Aorta (tissue), 5 donors: ENCODE data around the gene SERBP1. TPM values are rescaled to one million over a fixed set of nuclear protein-coding genes. Genes with fewer than 3 reads are reported as not detected.
A peak's percentile ranks its signal among the peaks of the same experiment; 100 is the strongest.

Experiments used
- ATAC-seq: fragments of 200-7000 bp; cut with Tn5 transposase; one replicate; pipeline ENCODE4 v1.9.1; 2022; ENCODE audit warnings: moderate library complexity; ENCODE audit not compliant: low FRiP score
- DNase-seq, 2 donors: peaks; one replicate each; pipeline ENCODE4 v3.0.0-alpha.2; 2020
- H3K27ac ChIP-seq, 2 donors: one replicate each; pipeline ENCODE4 v1.5.1; 2013; ENCODE audit warnings: low read length in 2 of 2, mild to moderate bottlenecking in 2 of 2, moderate library complexity in 2 of 2, control low read depth in 1 of 2, inconsistent platforms in 1 of 2, low read depth in 1 of 2
- H3K27me3 ChIP-seq, 2 donors: one replicate each; pipeline ENCODE4 v1.6.1; 2013; ENCODE audit warnings: control low read depth in 1 of 2, low read length in 1 of 2, mild to moderate bottlenecking in 1 of 2, moderate library complexity in 1 of 2; ENCODE audit not compliant: insufficient read depth in 2 of 2, control insufficient read depth in 1 of 2
- H3K36me3 ChIP-seq, 2 donors: one replicate each; pipeline ENCODE4 v1.6.1; 2013; ENCODE audit warnings: control low read depth in 1 of 2, low read length in 1 of 2, mild to moderate bottlenecking in 1 of 2; ENCODE audit not compliant: insufficient read depth in 2 of 2, control insufficient read depth in 1 of 2
- H3K4me1 ChIP-seq, 2 donors: one replicate each; pipeline ENCODE4 v1.6.1; 2013; ENCODE audit warnings: low read length in 2 of 2, control low read depth in 1 of 2, mild to moderate bottlenecking in 1 of 2, moderate library complexity in 1 of 2; ENCODE audit not compliant: insufficient read depth in 2 of 2, control insufficient read depth in 1 of 2
- H3K4me3 ChIP-seq, 2 donors: one replicate each; pipeline ENCODE4 v1.5.1; 2013; ENCODE audit warnings: low read length in 2 of 2, control low read depth in 1 of 2, mild to moderate bottlenecking in 1 of 2
- H3K9me3 ChIP-seq: one replicate; pipeline ENCODE4 v1.6.1; 2013; ENCODE audit warnings: mild to moderate bottlenecking, low read length; ENCODE audit not compliant: control insufficient read depth
- WGBS, 2 donors: extraction: QIAGEN DNeasy Blood & Tissue Kit; methylation state at CpG; one replicate each; pipeline ENCODE4 v1.1.7; 2013; 5-methylcytosine and 5-hydroxymethylcytosine counted together
- intact Hi-C, 2 donors: fragments of 100-400 bp; cut with DNase I; formaldehyde crosslinking; loops; one replicate each; pipeline versions ENCODE4 v1.14.2 to v1.15.0; 2022
- polyA plus RNA-seq, 2 donors: library from polyadenylated mRNA; stranded (reverse); fragments of 200-250 nt; gene quantifications; one replicate each; pipeline ENCODE4 v1.2.3, GENCODE V29; 2013
- total RNA-seq, 2 donors: library from RNA; stranded (reverse); fragmentation: NEBNext Ultra II Directional; extraction: Animal tissue kit (Norgen Biotek cat#: 25700); gene quantifications; one replicate each; pipeline ENCODE4 v1.2.1, GENCODE V29; 2021
- donor health status: healthy with polysubstance abuse.
- donor health status: Bipolar disorder and iron deficiency.
- donor health status: DM: no; HTN: no; CAD: no.
- donor health status: DM: no; HTN: no; CAD: no.
- donor health status: DM: yes; HTN: yes; CAD: no.

SERBP1 gene
- total and polyA plus RNA-seq, 4 donors: 104 to 157 (median 148) TPM

DNA sequence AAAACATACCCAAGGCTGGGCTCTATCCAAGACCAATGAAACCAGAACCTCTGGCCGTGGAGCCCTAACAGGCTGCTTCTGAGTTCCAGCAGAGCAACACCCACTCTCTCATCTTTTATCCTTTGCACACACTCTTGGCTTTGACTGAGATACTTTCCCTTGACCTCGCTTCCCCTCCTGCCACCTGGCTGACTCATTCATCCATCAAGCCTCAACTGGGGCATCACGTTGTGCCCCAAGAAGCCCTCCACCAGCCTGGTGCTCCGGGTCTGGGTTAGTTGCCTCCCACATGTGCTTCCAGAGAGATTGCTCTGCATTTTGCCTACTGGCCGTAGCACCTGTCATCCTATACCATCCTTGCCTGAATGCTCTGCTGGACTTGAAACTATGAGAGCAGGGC, 34.5 kb upstream of the SERBP1 start:
- H3K4me1 ChIP-seq: peaks cover 0 to 2% of the 10 kb centered on the region in 2 donors
- intact Hi-C loops: no loop called here
- no peak overlapping the region for H3K27ac ChIP-seq
- H3K27me3 ChIP-seq: no peaks in the 10 kb centered on the region
- H3K36me3 ChIP-seq: no peaks in the 10 kb centered on the region
- H3K9me3 ChIP-seq: no peaks in the 10 kb centered on the region
- DNase-seq (no peak), ATAC-seq (no peak)
- no peak overlapping the region for H3K4me3 ChIP-seq
- WGBS, 2 donors: 96 to 98% methylated on average over 5 of the region's 5 CpGs

DNA sequence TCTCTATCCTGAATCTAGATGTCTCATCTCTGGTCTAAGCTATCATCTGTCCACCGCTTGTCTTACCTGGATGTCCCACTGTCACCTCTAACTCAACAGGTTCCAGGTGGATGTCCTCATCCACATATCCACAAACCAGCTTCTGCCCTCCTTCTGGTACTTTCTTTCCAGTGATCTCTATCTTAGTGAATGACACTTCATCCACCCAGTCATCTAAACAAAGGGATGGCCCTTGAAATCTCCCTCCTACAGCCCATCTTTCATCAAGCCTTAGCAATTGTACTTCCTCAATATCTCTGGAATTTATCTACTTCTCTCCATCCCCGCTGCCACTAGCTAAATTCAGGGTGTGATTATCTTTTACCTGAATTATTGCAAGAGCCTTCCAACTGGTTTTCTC, 33.9 kb upstream of the SERBP1 start:
- no peaks in the 10 kb centered on the region for H3K36me3 ChIP-seq
- H3K4me3 ChIP-seq: no peak overlapping the region
- ATAC-seq (no peak), DNase-seq (no peak)
- H3K27ac ChIP-seq: no peak overlapping the region
- intact Hi-C loops: no loop called here
- H3K4me1 ChIP-seq: peaks cover 0 to 2% of the 10 kb centered on the region in 2 donors
- no peaks in the 10 kb centered on the region for H3K9me3 ChIP-seq
- H3K27me3 ChIP-seq: no peaks in the 10 kb centered on the region
- 95 to 98% methylated on average over 2 of the region's 2 CpGs for WGBS, 2 donors

DNA sequence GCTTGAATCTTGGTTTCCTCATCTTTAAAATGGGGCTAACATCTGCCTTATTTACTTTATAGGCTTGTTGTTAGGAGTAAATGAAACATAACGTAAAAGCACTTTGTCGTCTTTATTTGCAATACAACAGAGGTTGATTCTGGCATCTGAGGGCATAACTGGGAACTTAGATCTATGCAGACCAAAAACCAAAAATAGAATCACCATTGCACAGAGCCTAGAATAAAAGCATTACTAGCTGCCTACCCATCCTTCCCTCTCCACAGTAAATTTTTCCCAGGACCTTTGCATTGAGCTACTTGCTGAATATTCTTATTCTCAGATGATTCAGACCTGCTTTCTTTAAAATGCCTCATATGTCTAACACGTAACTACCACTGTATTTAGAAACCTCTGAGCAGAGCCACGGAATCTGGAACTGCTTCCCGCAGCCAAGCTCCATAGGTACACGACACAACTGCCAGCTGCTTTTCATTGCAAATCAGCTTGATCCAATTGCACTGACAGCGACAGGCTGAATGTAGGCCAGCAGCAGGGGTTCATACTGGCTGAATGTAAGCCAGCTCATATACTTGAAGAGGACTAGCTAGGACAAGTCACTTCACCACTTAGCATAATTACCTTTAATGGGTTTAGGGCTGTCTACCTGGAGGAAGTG, 33.2 kb upstream of the SERBP1 start:
- Histone ChIP-seq H3K27me3 (no peaks in the 10 kb centered on the region), H3K27ac (no peak overlapping the region), H3K36me3 (no peaks in the 10 kb centered on the region), H3K9me3 (no peaks in the 10 kb centered on the region), H3K4me3 (no peak overlapping the region), H3K4me1 (peaks cover 0 to 2% of the 10 kb centered on the region in 2 donors)
- ATAC-seq (no peak), DNase-seq (no peak)
- intact Hi-C loops: no loop called here
- 11 to 14% methylated on average over 7 of the region's 7 CpGs for WGBS, 2 donors

DNA sequence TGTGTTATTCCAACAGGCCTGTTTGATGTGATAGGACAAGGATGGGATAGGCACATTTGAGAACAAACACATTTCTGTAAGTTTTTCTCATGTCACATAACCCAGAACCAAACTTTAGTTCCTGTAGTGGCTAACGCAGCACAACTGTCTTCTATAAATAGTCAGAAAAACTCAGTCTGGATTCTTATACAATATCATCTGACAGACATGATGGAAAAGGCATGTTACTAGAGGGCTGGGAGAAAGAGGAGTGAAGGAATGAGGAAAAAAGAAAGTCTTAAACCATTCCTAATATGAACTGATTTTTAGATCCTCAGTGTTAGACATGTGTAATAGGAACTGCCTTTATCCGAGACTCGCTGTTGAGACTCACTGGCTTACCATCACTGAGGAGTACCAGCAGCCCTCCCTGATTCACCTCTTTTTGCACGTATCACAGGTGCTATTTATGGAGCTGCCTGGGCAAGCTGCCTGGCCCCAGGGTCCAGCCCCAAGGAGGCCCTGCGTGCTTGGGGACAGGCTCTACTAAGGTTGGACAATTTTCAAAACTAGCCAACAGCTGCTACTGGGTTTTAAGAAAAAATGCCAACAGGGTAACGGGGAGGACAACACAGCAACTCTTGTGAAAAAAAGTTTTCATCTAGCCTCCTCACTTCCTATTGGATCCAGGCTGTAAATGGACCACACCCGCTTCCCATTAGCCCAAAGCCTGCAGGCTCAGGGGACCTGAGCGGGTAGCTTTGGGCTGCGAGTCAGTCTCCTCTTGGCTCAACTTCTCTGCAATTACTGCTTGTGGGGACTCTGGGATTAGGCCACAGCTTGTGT, 30.7 kb upstream of the SERBP1 start:
- 14 to 17% methylated on average over 9 of the region's 9 CpGs for WGBS, 2 donors

DNA sequence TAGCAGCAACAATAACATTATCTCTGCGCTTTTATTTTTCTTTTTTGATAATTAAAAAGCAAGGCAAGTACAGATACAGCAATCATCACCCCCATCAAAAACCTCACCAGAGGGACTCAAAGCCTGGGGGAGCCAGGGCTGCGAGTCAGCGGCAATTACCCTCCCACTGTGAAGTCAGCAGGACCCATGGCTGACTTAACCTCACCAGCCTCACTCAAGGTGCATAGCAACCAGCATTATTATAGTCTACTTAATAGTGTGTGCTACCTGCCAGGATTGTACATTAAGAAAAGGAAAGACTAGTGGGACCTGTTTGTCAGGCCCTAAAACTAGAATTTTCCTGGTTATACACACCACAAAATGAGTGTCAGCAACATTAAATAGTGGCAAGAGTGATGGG, 28.9 kb upstream of the SERBP1 start:
- Histone ChIP-seq H3K4me3 (no peak overlapping the region), H3K9me3 (no peaks in the 10 kb centered on the region), H3K27me3 (no peaks in the 10 kb centered on the region), H3K27ac (no peak overlapping the region), H3K4me1 (peaks cover 0 to 2% of the 10 kb centered on the region in 2 donors), H3K36me3 (no peaks in the 10 kb centered on the region)
- DNase-seq: no peak
- 93 to 98% methylated on average over 3 of the region's 3 CpGs for WGBS, 2 donors
- no peak for ATAC-seq
- intact Hi-C loops: no loop called here

More for the DNA sequence above, 30.7 kb upstream of the SERBP1 start:
- Histone ChIP-seq H3K36me3 (no peaks in the 10 kb centered on the region), H3K27me3 (no peaks in the 10 kb centered on the region), H3K4me1 (peaks cover 0 to 2% of the 10 kb centered on the region in 2 donors), H3K4me3 (no peak overlapping the region), H3K27ac (peak overlapping the region in 1 of 2 donors; percentile 64), H3K9me3 (no peaks in the 10 kb centered on the region)
- DNase-seq (peak in 1 of 2 donors; percentile 82), ATAC-seq (peak; percentile 68)
- intact Hi-C loops: no loop called here

DNA sequence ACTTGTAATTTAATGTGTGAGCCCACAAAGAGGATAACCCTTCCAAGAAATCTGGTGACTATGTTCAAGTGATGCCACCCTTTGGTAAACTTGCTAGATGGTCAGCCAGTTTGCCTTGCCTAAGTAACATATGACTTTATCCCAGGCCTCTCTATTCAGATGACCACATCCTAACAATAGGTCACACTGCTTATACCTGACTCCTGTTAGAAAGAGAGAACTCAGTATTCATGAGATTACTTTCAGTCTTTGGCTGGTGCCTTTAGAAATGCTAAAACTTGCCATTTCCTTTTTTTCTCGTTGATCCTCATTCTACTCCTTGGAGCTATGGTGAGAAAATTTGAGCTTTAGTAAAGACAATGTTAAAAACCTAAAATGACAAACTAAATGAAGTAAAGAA, 28.5 kb upstream of the SERBP1 start:
- no peak for ATAC-seq
- H3K9me3 ChIP-seq: no peaks in the 10 kb centered on the region
- intact Hi-C loops: no loop called here
- peaks cover 0 to 2% of the 10 kb centered on the region in 2 donors for H3K4me1 ChIP-seq
- no peaks in the 10 kb centered on the region for H3K36me3 ChIP-seq
- no peak for DNase-seq
- H3K27ac ChIP-seq: no peak overlapping the region
- no peaks in the 10 kb centered on the region for H3K27me3 ChIP-seq
- H3K4me3 ChIP-seq: no peak overlapping the region
- 69 to 79% methylated on average over 1 of the region's 1 CpG for WGBS, 2 donors

DNA sequence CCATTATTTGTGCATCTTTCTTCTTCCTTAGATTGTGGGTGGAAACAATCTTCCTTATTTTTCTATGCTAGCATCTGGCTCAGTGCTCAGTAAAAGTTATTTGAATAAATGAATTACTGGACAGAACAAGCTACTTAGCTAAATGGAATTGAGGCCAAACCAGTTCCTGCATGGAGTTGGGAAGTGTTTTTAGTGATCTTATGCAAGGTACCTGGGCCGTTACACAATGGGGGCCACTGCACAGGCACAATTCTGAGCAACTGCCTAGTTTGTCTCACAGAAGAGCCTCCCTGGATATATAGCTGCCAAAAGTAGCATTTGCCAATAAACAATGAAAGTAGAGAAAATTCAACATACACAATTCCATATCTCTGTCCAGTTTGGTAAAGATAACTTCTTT, 27.0 kb upstream of the SERBP1 start:
- no peak overlapping the region for H3K4me3 ChIP-seq
- 65 to 74% methylated on average over 1 of the region's 1 CpG for WGBS, 2 donors
- no peak for ATAC-seq

DNA sequence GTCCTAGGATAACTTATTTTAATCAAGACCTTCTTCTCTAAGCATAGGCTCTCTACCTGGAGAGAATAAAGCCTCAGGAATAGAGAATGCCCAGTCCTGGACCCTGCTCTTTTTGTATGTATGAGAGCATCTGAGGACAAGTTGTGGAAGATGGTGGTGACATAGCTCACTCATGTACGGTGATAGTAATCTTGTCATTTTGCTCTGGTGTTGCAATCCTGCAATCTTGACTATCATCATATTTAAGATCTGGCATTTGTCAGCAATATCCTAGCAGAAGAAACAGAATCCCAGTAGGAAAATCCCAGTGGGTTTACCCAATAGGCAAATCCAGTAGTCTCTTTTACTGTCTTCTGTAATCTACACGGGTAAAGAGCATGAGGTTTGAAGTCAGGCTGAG, 21.6 kb upstream of the SERBP1 start:
- no peak overlapping the region for H3K27ac ChIP-seq
- WGBS, 2 donors: 88 to 95% methylated on average over 2 of the region's 2 CpGs
- no peaks in the 10 kb centered on the region for H3K36me3 ChIP-seq
- H3K4me1 ChIP-seq: no peaks in the 10 kb centered on the region
- H3K27me3 ChIP-seq: no peaks in the 10 kb centered on the region
- DNase-seq (no peak), ATAC-seq (no peak)
- no peak overlapping the region for H3K4me3 ChIP-seq
- intact Hi-C loops: no loop called here
- H3K9me3 ChIP-seq: no peaks in the 10 kb centered on the region

More for the DNA sequence above, 27.0 kb upstream of the SERBP1 start:
- Histone ChIP-seq H3K27ac (no peak overlapping the region), H3K27me3 (no peaks in the 10 kb centered on the region), H3K9me3 (no peaks in the 10 kb centered on the region), H3K4me1 (peaks cover 0 to 2% of the 10 kb centered on the region in 2 donors), H3K36me3 (no peaks in the 10 kb centered on the region)
- intact Hi-C loops: no loop called here
- DNase-seq: no peak

DNA sequence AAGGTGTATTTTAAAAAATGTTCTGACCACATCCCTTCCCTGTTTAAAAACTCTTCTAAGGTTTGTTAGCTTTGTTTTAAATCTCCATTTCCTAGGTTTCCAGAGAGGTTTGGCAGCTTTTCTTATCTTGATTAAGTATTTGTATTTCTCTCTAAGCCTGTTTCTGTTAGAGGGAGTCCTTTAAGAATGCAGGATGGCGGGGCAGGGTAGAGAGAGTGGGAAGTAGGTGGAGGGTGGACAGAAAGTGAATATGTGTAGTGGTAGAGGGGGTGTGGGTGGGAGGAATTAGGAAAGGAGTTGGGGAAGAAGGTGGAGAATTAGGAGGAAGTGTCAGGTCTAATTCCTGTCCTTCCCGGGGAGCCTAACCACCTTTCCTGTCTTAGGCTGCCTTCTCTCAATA, 21.2 kb upstream of the SERBP1 start:
- no peak overlapping the region for H3K4me3 ChIP-seq
- H3K27me3 ChIP-seq: no peaks in the 10 kb centered on the region
- intact Hi-C loops: no loop called here
- DNase-seq: no peak
- no peaks in the 10 kb centered on the region for H3K9me3 ChIP-seq
- 77 to 85% methylated on average over 2 of the region's 2 CpGs for WGBS, 2 donors
- no peaks in the 10 kb centered on the region for H3K4me1 ChIP-seq
- no peak for ATAC-seq
- no peak overlapping the region for H3K27ac ChIP-seq
- H3K36me3 ChIP-seq: no peaks in the 10 kb centered on the region
